GM23338 (cell line): ENCODE measurements around the gene SNUPN. TPM values are rescaled to one million over a fixed set of nuclear protein-coding genes. Genes with fewer than 3 reads are reported as not detected.

Experiments used
- EZH2phosphoT487 ChIP-seq: fragments of 200-600 bp; sonication (generic); IDR thresholded peaks from one replicate; pipeline ENCODE4 v1.8.1; 2018; ENCODE audit warnings: antibody characterized with exemption; ENCODE audit not compliant: unreplicated experiment
- POLR2AphosphoS5 ChIP-seq: IDR thresholded peaks from 2 replicates; pipeline ENCODE4 v1.6.1; 2016; ENCODE audit warnings: antibody characterized with exemption, low read depth
- STAT1 ChIP-seq: IDR thresholded peaks from one replicate; pipeline ENCODE4 v1.6.1; 2016; ENCODE audit warnings: antibody characterized with exemption; ENCODE audit not compliant: unreplicated experiment
- ZNF114 ChIP-seq: fragments of 250-450 bp; sonication (Bioruptor Pico); IDR thresholded peaks from 2 replicates; pipeline ENCODE4 v1.5.0; 2020; ENCODE audit warnings: mild to moderate bottlenecking, moderate library complexity
- ZNF331 ChIP-seq: fragments of 250-450 bp; sonication (Bioruptor Pico); IDR thresholded peaks from 2 replicates; pipeline ENCODE4 v1.5.0; 2020; ENCODE audit warnings: low read depth, mild to moderate bottlenecking, moderate library complexity
- polyA plus RNA-seq: library from polyadenylated mRNA; unstranded; fragments of >200 nt; fragmentation: Nextera tagmentation; extraction: Ambion mirVana; gene quantifications from 2 replicates; pipeline ENCODE4 v1.2.1, GENCODE V29; 2016
- total RNA-seq: library from RNA; depleted of rRNA; stranded (reverse); fragments of >200 nt; shearing (Covaris generic); gene quantifications from 2 replicates; pipeline ENCODE4 v1.2.3, GENCODE V29; 2014
- TF ChIP-seq, protein P1 (sequence below): fragments of 250-450 bp; sonication (Bioruptor Pico); IDR thresholded peaks from 2 replicates; pipeline ENCODE4 v1.5.0; 2020; ENCODE audit warnings: mild to moderate bottlenecking, moderate library complexity
- TF ChIP-seq, protein P2 (sequence below): IDR thresholded peaks from 2 replicates; pipeline ENCODE4 v1.6.1; 2016; ENCODE audit warnings: antibody characterized with exemption
- TF ChIP-seq, protein P3 (sequence below): IDR thresholded peaks from one replicate; pipeline ENCODE4 v1.6.1; 2018; ENCODE audit warnings: antibody characterized with exemption; ENCODE audit not compliant: unreplicated experiment

The SNUPN gene
- total and polyA plus RNA-seq, 2 experiments from 2014 or later: 20.5 to 27.7 TPM

DNA sequence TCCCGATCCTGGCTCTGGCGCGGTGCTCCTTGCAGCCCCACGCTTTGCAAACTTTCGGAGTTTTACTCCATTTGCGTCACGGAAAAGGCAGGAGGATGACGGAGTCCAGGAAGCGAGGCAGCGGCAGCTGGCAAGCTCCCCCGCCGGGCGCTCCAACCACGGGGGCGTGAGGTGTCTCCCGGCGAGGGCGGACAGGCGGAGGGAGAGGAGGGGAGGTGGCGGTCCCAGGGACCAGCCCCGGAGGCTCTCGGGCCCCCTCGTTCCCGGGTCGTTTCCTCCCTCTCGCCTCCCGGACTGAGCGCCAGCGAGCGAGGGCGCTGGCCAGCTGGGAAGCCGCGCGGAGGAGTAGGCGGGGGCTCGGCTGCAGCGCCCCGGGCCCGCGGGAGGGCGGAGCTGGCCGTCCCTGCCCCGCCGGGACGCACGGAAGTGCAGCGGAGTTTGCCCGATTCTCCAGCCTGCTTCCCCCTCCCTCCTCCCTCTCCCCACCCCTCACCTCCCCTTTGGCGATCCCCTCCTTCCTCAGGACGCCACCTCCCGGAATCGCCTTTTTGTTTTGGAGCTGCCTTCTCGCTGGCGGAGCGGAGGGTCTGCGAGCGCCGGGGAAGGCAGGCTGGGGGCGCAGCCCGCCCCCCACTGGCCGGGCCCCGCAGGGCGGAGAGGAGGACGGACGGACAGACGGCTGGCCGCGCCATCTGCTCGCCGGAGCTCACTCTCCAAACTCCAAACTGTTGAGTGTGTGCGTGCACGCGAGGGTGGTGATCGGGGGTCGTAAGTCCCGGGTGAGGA is 22.0 kb upstream of the SNUPN start, which contains the start of gene SNX33 (continued):
- TF ChIP-seq, protein P1, sequence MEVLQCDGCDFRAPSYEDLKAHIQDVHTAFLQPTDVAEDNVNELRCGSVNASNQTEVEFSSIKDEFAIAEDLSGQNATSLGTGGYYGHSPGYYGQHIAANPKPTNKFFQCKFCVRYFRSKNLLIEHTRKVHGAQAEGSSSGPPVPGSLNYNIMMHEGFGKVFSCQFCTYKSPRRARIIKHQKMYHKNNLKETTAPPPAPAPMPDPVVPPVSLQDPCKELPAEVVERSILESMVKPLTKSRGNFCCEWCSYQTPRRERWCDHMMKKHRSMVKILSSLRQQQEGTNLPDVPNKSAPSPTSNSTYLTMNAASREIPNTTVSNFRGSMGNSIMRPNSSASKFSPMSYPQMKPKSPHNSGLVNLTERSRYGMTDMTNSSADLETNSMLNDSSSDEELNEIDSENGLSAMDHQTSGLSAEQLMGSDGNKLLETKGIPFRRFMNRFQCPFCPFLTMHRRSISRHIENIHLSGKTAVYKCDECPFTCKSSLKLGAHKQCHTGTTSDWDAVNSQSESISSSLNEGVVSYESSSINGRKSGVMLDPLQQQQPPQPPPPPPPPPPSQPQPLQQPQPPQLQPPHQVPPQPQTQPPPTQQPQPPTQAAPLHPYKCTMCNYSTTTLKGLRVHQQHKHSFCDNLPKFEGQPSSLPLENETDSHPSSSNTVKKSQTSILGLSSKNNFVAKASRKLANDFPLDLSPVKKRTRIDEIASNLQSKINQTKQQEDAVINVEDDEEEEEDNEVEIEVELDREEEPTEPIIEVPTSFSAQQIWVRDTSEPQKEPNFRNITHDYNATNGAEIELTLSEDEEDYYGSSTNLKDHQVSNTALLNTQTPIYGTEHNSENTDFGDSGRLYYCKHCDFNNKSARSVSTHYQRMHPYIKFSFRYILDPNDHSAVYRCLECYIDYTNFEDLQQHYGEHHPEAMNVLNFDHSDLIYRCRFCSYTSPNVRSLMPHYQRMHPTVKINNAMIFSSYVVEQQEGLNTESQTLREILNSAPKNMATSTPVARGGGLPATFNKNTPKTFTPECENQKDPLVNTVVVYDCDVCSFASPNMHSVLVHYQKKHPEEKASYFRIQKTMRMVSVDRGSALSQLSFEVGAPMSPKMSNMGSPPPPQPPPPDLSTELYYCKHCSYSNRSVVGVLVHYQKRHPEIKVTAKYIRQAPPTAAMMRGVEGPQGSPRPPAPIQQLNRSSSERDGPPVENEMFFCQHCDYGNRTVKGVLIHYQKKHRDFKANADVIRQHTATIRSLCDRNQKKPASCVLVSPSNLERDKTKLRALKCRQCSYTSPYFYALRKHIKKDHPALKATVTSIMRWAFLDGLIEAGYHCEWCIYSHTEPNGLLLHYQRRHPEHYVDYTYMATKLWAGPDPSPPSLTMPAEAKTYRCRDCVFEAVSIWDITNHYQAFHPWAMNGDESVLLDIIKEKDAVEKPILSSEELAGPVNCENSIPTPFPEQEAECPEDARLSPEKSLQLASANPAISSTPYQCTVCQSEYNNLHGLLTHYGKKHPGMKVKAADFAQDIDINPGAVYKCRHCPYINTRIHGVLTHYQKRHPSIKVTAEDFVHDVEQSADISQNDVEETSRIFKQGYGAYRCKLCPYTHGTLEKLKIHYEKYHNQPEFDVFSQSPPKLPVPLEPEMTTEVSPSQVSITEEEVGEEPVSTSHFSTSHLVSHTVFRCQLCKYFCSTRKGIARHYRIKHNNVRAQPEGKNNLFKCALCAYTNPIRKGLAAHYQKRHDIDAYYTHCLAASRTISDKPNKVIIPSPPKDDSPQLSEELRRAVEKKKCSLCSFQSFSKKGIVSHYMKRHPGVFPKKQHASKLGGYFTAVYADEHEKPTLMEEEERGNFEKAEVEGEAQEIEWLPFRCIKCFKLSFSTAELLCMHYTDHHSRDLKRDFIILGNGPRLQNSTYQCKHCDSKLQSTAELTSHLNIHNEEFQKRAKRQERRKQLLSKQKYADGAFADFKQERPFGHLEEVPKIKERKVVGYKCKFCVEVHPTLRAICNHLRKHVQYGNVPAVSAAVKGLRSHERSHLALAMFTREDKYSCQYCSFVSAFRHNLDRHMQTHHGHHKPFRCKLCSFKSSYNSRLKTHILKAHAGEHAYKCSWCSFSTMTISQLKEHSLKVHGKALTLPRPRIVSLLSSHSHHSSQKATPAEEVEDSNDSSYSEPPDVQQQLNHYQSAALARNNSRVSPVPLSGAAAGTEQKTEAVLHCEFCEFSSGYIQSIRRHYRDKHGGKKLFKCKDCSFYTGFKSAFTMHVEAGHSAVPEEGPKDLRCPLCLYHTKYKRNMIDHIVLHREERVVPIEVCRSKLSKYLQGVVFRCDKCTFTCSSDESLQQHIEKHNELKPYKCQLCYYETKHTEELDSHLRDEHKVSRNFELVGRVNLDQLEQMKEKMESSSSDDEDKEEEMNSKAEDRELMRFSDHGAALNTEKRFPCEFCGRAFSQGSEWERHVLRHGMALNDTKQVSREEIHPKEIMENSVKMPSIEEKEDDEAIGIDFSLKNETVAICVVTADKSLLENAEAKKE: no peak
- no peak for TF ChIP-seq STAT1
- TF ChIP-seq, protein P2, sequence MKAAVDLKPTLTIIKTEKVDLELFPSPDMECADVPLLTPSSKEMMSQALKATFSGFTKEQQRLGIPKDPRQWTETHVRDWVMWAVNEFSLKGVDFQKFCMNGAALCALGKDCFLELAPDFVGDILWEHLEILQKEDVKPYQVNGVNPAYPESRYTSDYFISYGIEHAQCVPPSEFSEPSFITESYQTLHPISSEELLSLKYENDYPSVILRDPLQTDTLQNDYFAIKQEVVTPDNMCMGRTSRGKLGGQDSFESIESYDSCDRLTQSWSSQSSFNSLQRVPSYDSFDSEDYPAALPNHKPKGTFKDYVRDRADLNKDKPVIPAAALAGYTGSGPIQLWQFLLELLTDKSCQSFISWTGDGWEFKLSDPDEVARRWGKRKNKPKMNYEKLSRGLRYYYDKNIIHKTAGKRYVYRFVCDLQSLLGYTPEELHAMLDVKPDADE: peak; percentile 35
- TF ChIP-seq, protein P3, sequence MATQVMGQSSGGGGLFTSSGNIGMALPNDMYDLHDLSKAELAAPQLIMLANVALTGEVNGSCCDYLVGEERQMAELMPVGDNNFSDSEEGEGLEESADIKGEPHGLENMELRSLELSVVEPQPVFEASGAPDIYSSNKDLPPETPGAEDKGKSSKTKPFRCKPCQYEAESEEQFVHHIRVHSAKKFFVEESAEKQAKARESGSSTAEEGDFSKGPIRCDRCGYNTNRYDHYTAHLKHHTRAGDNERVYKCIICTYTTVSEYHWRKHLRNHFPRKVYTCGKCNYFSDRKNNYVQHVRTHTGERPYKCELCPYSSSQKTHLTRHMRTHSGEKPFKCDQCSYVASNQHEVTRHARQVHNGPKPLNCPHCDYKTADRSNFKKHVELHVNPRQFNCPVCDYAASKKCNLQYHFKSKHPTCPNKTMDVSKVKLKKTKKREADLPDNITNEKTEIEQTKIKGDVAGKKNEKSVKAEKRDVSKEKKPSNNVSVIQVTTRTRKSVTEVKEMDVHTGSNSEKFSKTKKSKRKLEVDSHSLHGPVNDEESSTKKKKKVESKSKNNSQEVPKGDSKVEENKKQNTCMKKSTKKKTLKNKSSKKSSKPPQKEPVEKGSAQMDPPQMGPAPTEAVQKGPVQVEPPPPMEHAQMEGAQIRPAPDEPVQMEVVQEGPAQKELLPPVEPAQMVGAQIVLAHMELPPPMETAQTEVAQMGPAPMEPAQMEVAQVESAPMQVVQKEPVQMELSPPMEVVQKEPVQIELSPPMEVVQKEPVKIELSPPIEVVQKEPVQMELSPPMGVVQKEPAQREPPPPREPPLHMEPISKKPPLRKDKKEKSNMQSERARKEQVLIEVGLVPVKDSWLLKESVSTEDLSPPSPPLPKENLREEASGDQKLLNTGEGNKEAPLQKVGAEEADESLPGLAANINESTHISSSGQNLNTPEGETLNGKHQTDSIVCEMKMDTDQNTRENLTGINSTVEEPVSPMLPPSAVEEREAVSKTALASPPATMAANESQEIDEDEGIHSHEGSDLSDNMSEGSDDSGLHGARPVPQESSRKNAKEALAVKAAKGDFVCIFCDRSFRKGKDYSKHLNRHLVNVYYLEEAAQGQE: no peak
- TF ChIP-seq ZNF114 (CRISPR knock-in tag): no peak
- no peak for TF ChIP-seq ZNF331 (CRISPR knock-in tag)
- TF ChIP-seq EZH2phosphoT487: no peak
- peak; percentile 62 for TF ChIP-seq POLR2AphosphoS5
